ENCODE measurements around the gene RETREG3. TPM values are rescaled to one million over a fixed set of nuclear protein-coding genes. Genes with fewer than 3 reads are reported as not detected.

The RETREG3 gene
- total and polyA plus RNA-seq, 2 of the 13 experiments (the other 11 are each of a cell fraction or from before 2014, with no cell fraction given) = 47.0 to 55.8 TPM

- TF ChIP-seq ZNF12 (CRISPR knock-in tag; IDR thresholded peaks at IDR 0.05) (peak; percentile 54; the same call in 1 of the 2 replicates), ARHGAP35 (CRISPR knock-in tag; IDR thresholded peaks at IDR 0.05; ENCODE audit: borderline replicate concordance) (no peak), BRD4 (CRISPR knock-in tag; IDR thresholded peaks at IDR 0.05) (no peak), MEF2D (CRISPR knock-in tag; IDR thresholded peaks at IDR 0.05) (no peak; the same call in 1 of the 2 replicates), MED1 (CRISPR knock-in tag; IDR thresholded peaks at IDR 0.05) (no peak), PRMT3 (CRISPR knock-in tag; IDR thresholded peaks at IDR 0.05; ENCODE audit: borderline replicate concordance, low read depth) (peak; percentile 57; the same call in 1 of the 2 replicates), CAMTA2 (CRISPR knock-in tag; IDR thresholded peaks at IDR 0.05; ENCODE audit: borderline replicate concordance) (no peak; the same call in 1 of the 2 replicates), RXRB (CRISPR knock-in tag; IDR thresholded peaks at IDR 0.05; ENCODE audit: borderline replicate concordance) (no peak), ETS1 (CRISPR knock-in tag; IDR thresholded peaks at IDR 0.05) (0 out of 2 replicates have a peak, but pooled peaks have one; percentile 19), ZIK1 (CRISPR knock-in tag; IDR thresholded peaks at IDR 0.05; ENCODE audit: borderline replicate concordance, low read depth) (no peak; the same call in 1 of the 2 replicates), ZNF768 (CRISPR knock-in tag; IDR thresholded peaks at IDR 0.05) (no peak), ZNF501 (CRISPR knock-in tag; IDR thresholded peaks at IDR 0.05) (no peak; the same call in 1 of the 2 replicates), SIX1 (CRISPR knock-in tag; IDR thresholded peaks at IDR 0.05; ENCODE audit: borderline replicate concordance) (no peak), ZNF256 (CRISPR knock-in tag; conservative IDR thresholded peaks at IDR 0.05) (no peak), ARID5B (CRISPR knock-in tag; IDR thresholded peaks at IDR 0.05) (0 out of 2 replicates have a peak, but pooled peaks have one; percentile 11), ZNF484 (CRISPR knock-in tag; IDR thresholded peaks at IDR 0.05; ENCODE audit: borderline replicate concordance, low read depth) (no peak)
- TF ChIP-seq, protein P1, sequence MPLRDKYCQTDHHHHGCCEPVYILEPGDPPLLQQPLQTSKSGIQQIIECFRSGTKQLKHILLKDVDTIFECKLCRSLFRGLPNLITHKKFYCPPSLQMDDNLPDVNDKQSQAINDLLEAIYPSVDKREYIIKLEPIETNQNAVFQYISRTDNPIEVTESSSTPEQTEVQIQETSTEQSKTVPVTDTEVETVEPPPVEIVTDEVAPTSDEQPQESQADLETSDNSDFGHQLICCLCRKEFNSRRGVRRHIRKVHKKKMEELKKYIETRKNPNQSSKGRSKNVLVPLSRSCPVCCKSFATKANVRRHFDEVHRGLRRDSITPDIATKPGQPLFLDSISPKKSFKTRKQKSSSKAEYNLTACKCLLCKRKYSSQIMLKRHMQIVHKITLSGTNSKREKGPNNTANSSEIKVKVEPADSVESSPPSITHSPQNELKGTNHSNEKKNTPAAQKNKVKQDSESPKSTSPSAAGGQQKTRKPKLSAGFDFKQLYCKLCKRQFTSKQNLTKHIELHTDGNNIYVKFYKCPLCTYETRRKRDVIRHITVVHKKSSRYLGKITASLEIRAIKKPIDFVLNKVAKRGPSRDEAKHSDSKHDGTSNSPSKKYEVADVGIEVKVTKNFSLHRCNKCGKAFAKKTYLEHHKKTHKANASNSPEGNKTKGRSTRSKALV (CRISPR knock-in tag; IDR thresholded peaks at IDR 0.05) = no peak
- TF ChIP-seq, protein P2, sequence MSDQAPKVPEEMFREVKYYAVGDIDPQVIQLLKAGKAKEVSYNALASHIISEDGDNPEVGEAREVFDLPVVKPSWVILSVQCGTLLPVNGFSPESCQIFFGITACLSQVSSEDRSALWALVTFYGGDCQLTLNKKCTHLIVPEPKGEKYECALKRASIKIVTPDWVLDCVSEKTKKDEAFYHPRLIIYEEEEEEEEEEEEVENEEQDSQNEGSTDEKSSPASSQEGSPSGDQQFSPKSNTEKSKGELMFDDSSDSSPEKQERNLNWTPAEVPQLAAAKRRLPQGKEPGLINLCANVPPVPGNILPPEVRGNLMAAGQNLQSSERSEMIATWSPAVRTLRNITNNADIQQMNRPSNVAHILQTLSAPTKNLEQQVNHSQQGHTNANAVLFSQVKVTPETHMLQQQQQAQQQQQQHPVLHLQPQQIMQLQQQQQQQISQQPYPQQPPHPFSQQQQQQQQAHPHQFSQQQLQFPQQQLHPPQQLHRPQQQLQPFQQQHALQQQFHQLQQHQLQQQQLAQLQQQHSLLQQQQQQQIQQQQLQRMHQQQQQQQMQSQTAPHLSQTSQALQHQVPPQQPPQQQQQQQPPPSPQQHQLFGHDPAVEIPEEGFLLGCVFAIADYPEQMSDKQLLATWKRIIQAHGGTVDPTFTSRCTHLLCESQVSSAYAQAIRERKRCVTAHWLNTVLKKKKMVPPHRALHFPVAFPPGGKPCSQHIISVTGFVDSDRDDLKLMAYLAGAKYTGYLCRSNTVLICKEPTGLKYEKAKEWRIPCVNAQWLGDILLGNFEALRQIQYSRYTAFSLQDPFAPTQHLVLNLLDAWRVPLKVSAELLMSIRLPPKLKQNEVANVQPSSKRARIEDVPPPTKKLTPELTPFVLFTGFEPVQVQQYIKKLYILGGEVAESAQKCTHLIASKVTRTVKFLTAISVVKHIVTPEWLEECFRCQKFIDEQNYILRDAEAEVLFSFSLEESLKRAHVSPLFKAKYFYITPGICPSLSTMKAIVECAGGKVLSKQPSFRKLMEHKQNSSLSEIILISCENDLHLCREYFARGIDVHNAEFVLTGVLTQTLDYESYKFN (CRISPR knock-in tag; conservative IDR thresholded peaks at IDR 0.05) = 0 out of 2 replicates have a peak, but pooled peaks have one; percentile 8
Measured at GRCh38 chr17:42562388-42563142, 46.6 kb downstream of the RETREG3 start (continued).

Measured in HepG2 (cell line).